T follicular helper cell (primary cell): ENCODE results near the gene ARHGAP27.
"Not testable (repeated sequence)": the region's sequence is repeated elsewhere in the genome, so short reads cannot be mapped to it uniquely, and the experiment has no call there.

ENCODE experiments used
- DNase-seq: peaks from one replicate; pipeline ENCODE4 v3.0.0-alpha.2; 2020; ENCODE audit warnings: low read depth

ARHGAP27 gene

GRCh38 chr17:45361976-45362375, 70.7 kb downstream of the ARHGAP27 start:
- no peak for DNase-seq

GRCh38 chr17:45361451-45361850, 71.2 kb downstream of the ARHGAP27 start:
- no peak for DNase-seq

- no peak for DNase-seq
Measured at GRCh38 chr17:45357364-45357997, 75.2 kb downstream of the ARHGAP27 start.

- DNase-seq = no peak
Measured at GRCh38 chr17:45355087-45355486, 77.6 kb downstream of the ARHGAP27 start.

GRCh38 chr17:45353043-45353442, 79.6 kb downstream of the ARHGAP27 start:
- no peak for DNase-seq

GRCh38 chr17:45351831-45352230, 80.8 kb downstream of the ARHGAP27 start:
- no peak for DNase-seq

GRCh38 chr17:45347444-45347843, 85.2 kb downstream of the ARHGAP27 start:
- no peak for DNase-seq

- no peak for DNase-seq
Measured at GRCh38 chr17:45346216-45347015, 86.3 kb downstream of the ARHGAP27 start.

- DNase-seq = no peak
Measured at GRCh38 chr17:45345554-45346215, 87.0 kb downstream of the ARHGAP27 start.

- DNase-seq = no peak
Measured at GRCh38 chr17:45345246-45345553, 87.5 kb downstream of the ARHGAP27 start.

GRCh38 chr17:45343967-45344664, 88.6 kb downstream of the ARHGAP27 start:
- not testable (repeated sequence) for DNase-seq
